Heart left ventricle (tissue), 13 donors: ENCODE data around the gene ATP1A2.
A peak's percentile ranks its signal among the peaks of the same experiment; 100 is the strongest.

ENCODE experiments used
- POLR2A ChIP-seq, 2 donors: fragments of 450-650 bp; IDR thresholded peaks; one replicate each; pipeline ENCODE4 v1.6.1; 2017; ENCODE audit warnings: antibody characterized with exemption in 2 of 2, mild to moderate bottlenecking in 2 of 2, moderate library complexity in 2 of 2
- TF ChIP-seq, protein P1 (sequence below), 12 donors: fragments of 200-600 bp; sonication (generic) in 4 of 12; IDR thresholded peaks; one replicate each; pipeline versions ENCODE4 v1.5.0 to v1.8.0; 2018 to 2022; ENCODE audit warnings: antibody characterized with exemption in 12 of 12, mild to moderate bottlenecking in 5 of 12
- donor health status: ischemic (EF 13 %, LVEDD 7.1; RV severe dilation, severe dysfunction).
- donor health status: DM: no; HTN: yes; CAD: no.
- donor health status: DM: no; HTN: no; CAD: no.
- donor health status: ischemic (EF 25% LVEDD 6.9; RV normal size, moderate dysfunction).
- donor health status: ischemic (EF 25% LVEDD 5.7; RV mildly dilated, moderate dysfunction).
- donor health status: ischemic (EF 35%, LVEDD 5.7; RV mildly dilated, moderate dysfunction).
- donor health status: nonischemic (EF 11% LVEDD 7.7; RV severe dilation, severe dysfunction).
- donor health status: DM: yes; HTN: yes; CAD: no.
- donor health status: PGD.
- donor health status: ischemic (EF 29% LVEDD 5.4; RV normal size, mild dysfunction).
- donor health status: nonischemic (EF 23%, LVEDD 6.1; RV moderate dilation, normal function).

DNA sequence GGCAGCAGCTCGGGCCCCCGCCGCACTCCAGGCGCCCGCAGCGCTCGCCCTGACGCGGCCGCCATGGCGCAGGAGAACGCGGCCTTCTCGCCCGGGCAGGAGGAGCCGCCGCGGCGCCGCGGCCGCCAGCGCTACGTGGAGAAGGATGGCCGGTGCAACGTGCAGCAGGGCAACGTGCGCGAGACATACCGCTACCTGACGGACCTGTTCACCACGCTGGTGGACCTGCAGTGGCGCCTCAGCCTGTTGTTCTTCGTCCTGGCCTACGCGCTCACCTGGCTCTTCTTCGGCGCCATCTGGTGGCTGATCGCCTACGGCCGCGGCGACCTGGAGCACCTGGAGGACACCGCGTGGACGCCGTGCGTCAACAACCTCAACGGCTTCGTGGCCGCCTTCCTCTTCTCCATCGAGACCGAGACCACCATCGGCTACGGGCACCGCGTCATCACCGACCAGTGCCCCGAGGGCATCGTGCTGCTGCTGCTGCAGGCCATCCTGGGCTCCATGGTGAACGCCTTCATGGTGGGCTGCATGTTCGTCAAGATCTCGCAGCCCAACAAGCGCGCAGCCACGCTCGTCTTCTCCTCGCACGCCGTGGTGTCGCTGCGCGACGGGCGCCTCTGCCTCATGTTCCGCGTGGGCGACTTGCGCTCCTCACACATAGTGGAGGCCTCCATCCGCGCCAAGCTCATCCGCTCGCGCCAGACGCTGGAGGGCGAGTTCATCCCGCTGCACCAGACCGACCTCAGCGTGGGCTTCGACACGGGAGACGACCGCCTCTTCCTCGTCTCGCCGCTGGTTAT is 31.4 kb upstream of the ATP1A2 start:
- TF ChIP-seq, protein P1, sequence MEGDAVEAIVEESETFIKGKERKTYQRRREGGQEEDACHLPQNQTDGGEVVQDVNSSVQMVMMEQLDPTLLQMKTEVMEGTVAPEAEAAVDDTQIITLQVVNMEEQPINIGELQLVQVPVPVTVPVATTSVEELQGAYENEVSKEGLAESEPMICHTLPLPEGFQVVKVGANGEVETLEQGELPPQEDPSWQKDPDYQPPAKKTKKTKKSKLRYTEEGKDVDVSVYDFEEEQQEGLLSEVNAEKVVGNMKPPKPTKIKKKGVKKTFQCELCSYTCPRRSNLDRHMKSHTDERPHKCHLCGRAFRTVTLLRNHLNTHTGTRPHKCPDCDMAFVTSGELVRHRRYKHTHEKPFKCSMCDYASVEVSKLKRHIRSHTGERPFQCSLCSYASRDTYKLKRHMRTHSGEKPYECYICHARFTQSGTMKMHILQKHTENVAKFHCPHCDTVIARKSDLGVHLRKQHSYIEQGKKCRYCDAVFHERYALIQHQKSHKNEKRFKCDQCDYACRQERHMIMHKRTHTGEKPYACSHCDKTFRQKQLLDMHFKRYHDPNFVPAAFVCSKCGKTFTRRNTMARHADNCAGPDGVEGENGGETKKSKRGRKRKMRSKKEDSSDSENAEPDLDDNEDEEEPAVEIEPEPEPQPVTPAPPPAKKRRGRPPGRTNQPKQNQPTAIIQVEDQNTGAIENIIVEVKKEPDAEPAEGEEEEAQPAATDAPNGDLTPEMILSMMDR (IDR thresholded peaks at IDR 0.05): peak; percentile 38 to 79 (median 60)
- TF ChIP-seq POLR2A (IDR thresholded peaks at IDR 0.05): no peak
